Bronchial epithelial cell (primary cell): ENCODE measurements around the gene ABL1. TPM values are rescaled to one million over a fixed set of nuclear protein-coding genes. Genes with fewer than 3 reads are reported as not detected.
A peak's percentile ranks its signal among the peaks of the same experiment; 100 is the strongest.
"Not testable (repeated sequence)": the region's sequence is repeated elsewhere in the genome, so short reads cannot be mapped to it uniquely, and the experiment has no call there.

Experiments used
- DNase-seq: peaks from one replicate; pipeline ENCODE4 v3.0.0-alpha.2; 2010; ENCODE audit warnings: low read depth
- FAIRE-seq: peaks from 2 replicates; lab custom pipeline; 2011; peaks lifted over from hg19 to GRCh38; lab: Jason Lieb, UNC
- H3K27me3 ChIP-seq: 2 replicates; pipeline ENCODE4 v1.5.1; 2011; ENCODE audit warnings: low read length; ENCODE audit not compliant: control insufficient read depth, insufficient read depth
- H3K36me3 ChIP-seq: 2 replicates; pipeline ENCODE4 v1.5.1; 2011; ENCODE audit warnings: low read length; ENCODE audit not compliant: control insufficient read depth, insufficient read depth
- H3K4me3 ChIP-seq: 2 replicates; pipeline ENCODE4 v1.5.1; 2011; ENCODE audit warnings: mild to moderate bottlenecking, low read depth, low read length, control low read depth
- CTCF ChIP-seq: IDR thresholded peaks from 2 replicates; pipeline ENCODE4 v1.5.1; 2011; ENCODE audit warnings: mild to moderate bottlenecking, moderate library complexity, low read length, control low read depth, inconsistent platforms; ENCODE audit not compliant: insufficient read depth, severe bottlenecking
- total RNA-seq: library from RNA; depleted of rRNA; stranded (reverse); fragments of >200 nt; gene quantifications from 2 replicates; pipeline ENCODE4 v1.2.1, GENCODE V29; 2014

Gene ABL1
- total RNA-seq, 1 donor from 2014 or later = 17.6 TPM

GRCh38 chr9:130905902-130906734 is 71.1 kb downstream of the ABL1 start:
- no peak for DNase-seq
- no peak for FAIRE-seq
- Histone ChIP-seq H3K36me3 (no peaks in the 10 kb centered on the region), H3K27me3 (peaks cover 5% of the 10 kb centered on the region), H3K4me3 (no peak overlapping the region)
- no peak for TF ChIP-seq CTCF

GRCh38 chr9:130906735-130907416 is 71.8 kb downstream of the ABL1 start:
- DNase-seq = no peak
- no peak for FAIRE-seq
- peaks cover 5% of the 10 kb centered on the region for H3K27me3 ChIP-seq
- H3K36me3 ChIP-seq = no peaks in the 10 kb centered on the region
- H3K4me3 ChIP-seq = no peak overlapping the region
- TF ChIP-seq CTCF = no peak

- TF ChIP-seq CTCF = no peak
- H3K27me3 ChIP-seq = peaks cover 3% of the 10 kb centered on the region
- DNase-seq (peak; percentile 35), FAIRE-seq (no peak)
- no peak overlapping the region for H3K4me3 ChIP-seq
- H3K36me3 ChIP-seq = no peaks in the 10 kb centered on the region
These were observed 73.3 kb downstream of the ABL1 start for GRCh38 chr9:130908146-130908877.

GRCh38 chr9:130908878-130909355 is 73.9 kb downstream of the ABL1 start:
- Histone ChIP-seq H3K36me3 (no peaks in the 10 kb centered on the region), H3K27me3 (peaks cover 3% of the 10 kb centered on the region), H3K4me3 (no peak overlapping the region)
- TF ChIP-seq CTCF = no peak
- FAIRE-seq = no peak
- DNase-seq = no peak

- not testable (repeated sequence) for H3K27me3 ChIP-seq, H3K4me3 ChIP-seq, FAIRE-seq, H3K36me3 ChIP-seq, DNase-seq
These were observed 75.0 kb downstream of the ABL1 start for GRCh38 chr9:130910041-130910440.

- H3K4me3 ChIP-seq, H3K36me3 ChIP-seq, DNase-seq, FAIRE-seq, H3K27me3 ChIP-seq: not testable (repeated sequence)
These were observed 75.6 kb downstream of the ABL1 start for GRCh38 chr9:130910670-130911069.
